ENCODE measurements around the gene ERI3.

The ERI3 gene

DNA sequence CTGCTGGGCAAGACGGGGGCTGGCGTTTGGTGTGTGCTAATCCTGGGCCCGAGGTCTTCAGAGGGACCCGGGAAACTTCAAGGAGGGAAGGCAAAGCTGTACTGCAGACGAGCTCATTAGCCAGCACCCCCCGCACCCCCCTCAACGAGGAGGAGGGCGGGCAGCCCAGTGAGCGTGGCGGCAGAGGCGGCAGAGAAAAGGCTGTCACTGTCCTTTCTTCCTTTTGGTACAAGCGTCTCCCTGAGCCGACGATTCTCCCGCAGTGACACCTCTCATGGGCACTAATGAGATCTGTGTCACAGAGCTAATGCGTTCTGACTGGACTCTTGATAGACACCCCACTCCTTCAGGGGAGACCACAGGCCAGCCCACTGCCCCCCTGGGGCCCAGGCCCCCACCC lies 112.3 kb downstream of the ERI3 start:
- no peaks in the 10 kb centered on the region for H3K27me3 ChIP-seq (ENCODE audit: insufficient read depth, poor library complexity, severe bottlenecking)
- no peak for TF ChIP-seq REST (IDR thresholded peaks at IDR 0.05; ENCODE audit: insufficient replicate concordance, low read depth)
- DNase-seq (ENCODE audit: low read depth in 1 of 2, low spot score in 1 of 2) = no peak
- H3K4me3 ChIP-seq (replicated peaks; ENCODE audit: insufficient read depth, low read length) = no peak overlapping the region
- H3K27ac ChIP-seq (replicated peaks) = no peak overlapping the region

GRCh38 chr1:44240802-44241671 lies 114.0 kb downstream of the ERI3 start:
- Histone ChIP-seq H3K27ac (replicated peaks) (no peak overlapping the region), H3K27me3 (ENCODE audit: insufficient read depth, poor library complexity, severe bottlenecking) (no peaks in the 10 kb centered on the region), H3K4me3 (replicated peaks; ENCODE audit: insufficient read depth, low read length) (no peak overlapping the region)
- DNase-seq (ENCODE audit: low read depth in 1 of 2, low spot score in 1 of 2) = no peak
- TF ChIP-seq, protein P1, sequence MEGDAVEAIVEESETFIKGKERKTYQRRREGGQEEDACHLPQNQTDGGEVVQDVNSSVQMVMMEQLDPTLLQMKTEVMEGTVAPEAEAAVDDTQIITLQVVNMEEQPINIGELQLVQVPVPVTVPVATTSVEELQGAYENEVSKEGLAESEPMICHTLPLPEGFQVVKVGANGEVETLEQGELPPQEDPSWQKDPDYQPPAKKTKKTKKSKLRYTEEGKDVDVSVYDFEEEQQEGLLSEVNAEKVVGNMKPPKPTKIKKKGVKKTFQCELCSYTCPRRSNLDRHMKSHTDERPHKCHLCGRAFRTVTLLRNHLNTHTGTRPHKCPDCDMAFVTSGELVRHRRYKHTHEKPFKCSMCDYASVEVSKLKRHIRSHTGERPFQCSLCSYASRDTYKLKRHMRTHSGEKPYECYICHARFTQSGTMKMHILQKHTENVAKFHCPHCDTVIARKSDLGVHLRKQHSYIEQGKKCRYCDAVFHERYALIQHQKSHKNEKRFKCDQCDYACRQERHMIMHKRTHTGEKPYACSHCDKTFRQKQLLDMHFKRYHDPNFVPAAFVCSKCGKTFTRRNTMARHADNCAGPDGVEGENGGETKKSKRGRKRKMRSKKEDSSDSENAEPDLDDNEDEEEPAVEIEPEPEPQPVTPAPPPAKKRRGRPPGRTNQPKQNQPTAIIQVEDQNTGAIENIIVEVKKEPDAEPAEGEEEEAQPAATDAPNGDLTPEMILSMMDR (IDR thresholded peaks at IDR 0.05; ENCODE audit: insufficient read depth, low read length) = no peak
- TF ChIP-seq REST (IDR thresholded peaks at IDR 0.05; ENCODE audit: insufficient replicate concordance, low read depth) (no peak), GABPA (IDR thresholded peaks at IDR 0.05; ENCODE audit: low read depth) (no peak), POLR2AphosphoS5 (IDR thresholded peaks at IDR 0.05; ENCODE audit: low read depth) (no peak), SPI1 (IDR thresholded peaks at IDR 0.05; ENCODE audit: borderline replicate concordance, low read depth) (no peak)

DNA sequence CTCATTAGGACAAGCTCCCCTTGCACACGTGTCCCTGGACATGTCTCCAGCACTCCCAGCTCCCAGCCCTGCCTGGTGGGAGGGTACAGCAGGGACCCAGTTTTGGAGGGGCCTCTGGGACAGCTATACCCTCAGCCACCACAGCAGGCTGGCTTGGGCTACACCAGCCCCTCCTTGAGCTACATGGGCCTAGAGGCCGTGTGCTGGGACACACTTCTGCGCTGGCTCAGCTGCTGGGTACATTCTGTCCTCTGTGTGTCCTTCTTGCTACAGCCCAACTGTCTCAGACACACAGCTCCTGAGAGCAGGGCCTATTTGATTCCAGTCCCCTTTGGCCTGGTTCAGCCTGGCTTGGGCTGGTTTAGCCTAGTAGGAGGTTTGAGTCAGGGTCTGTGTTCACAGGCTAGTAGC lies 115.1 kb downstream of the ERI3 start:
- Histone ChIP-seq H3K4me3 (replicated peaks; ENCODE audit: insufficient read depth, low read length) (no peak overlapping the region), H3K27me3 (ENCODE audit: insufficient read depth, poor library complexity, severe bottlenecking) (no peaks in the 10 kb centered on the region), H3K27ac (replicated peaks) (no peak overlapping the region)
- TF ChIP-seq REST (IDR thresholded peaks at IDR 0.05; ENCODE audit: insufficient replicate concordance, low read depth) (no peak), POLR2AphosphoS5 (IDR thresholded peaks at IDR 0.05; ENCODE audit: low read depth) (no peak), GABPA (IDR thresholded peaks at IDR 0.05; ENCODE audit: low read depth) (no peak), SPI1 (IDR thresholded peaks at IDR 0.05; ENCODE audit: borderline replicate concordance, low read depth) (no peak)
- TF ChIP-seq, protein P1 (IDR thresholded peaks at IDR 0.05; ENCODE audit: insufficient read depth, low read length) = no peak
- DNase-seq (ENCODE audit: low read depth in 1 of 2, low spot score in 1 of 2) = no peak
